ENCODE results near the gene OR2L2.
"Not testable (repeated sequence)": the region's sequence is repeated elsewhere in the genome, so short reads cannot be mapped to it uniquely, and the experiment has no call there.

Gene OR2L2

GRCh38 chr1:248065604-248066003, 35.7 kb downstream of the OR2L2 start:
- TF ChIP-seq ZFX (IDR thresholded peaks at IDR 0.05; ENCODE audit: borderline replicate concordance) (no peak), CTCF (IDR thresholded peaks at IDR 0.05) (no peak)
- no peak overlapping the region for H3K27ac ChIP-seq

- not testable (repeated sequence) for H3K27ac ChIP-seq
These were observed 54.0 kb downstream of the OR2L2 start for GRCh38 chr1:248083864-248084263.
